Stimulated activated CD8-positive, alpha-beta memory T cell treated with anti-CD3 and anti-CD28 coated beads, Interleukin-7, amount 100 ng/mL, for 48 hours (primary cell): ENCODE data around the gene GMPPA.

Experiments
- DNase-seq, 2 donors: peaks; one replicate each; pipeline ENCODE4 v3.0.0-alpha.2; 2020; ENCODE audit warnings: low read depth in 1 of 2; ENCODE audit errors: extremely low read depth in 1 of 2

GMPPA gene

GRCh38 chr2:219467736-219468075, 31.0 kb upstream of the GMPPA start:
- DNase-seq = no peak

GRCh38 chr2:219468410-219469185, 30.1 kb upstream of the GMPPA start:
- no peak for DNase-seq

GRCh38 chr2:219469186-219469724, 29.4 kb upstream of the GMPPA start:
- DNase-seq = no peak

- DNase-seq = no peak
Observed at GRCh38 chr2:219470429-219470828, 28.3 kb upstream of the GMPPA start.

- no peak for DNase-seq
Observed at GRCh38 chr2:219471476-219472371, 27.0 kb upstream of the GMPPA start.

GRCh38 chr2:219472629-219473187, 26.0 kb upstream of the GMPPA start:
- DNase-seq = no peak

GRCh38 chr2:219473511-219473910, 25.2 kb upstream of the GMPPA start:
- DNase-seq = no peak

GRCh38 chr2:219474285-219475060, 24.2 kb upstream of the GMPPA start:
- no peak for DNase-seq

GRCh38 chr2:219475278-219475677, 23.4 kb upstream of the GMPPA start:
- DNase-seq = no peak

GRCh38 chr2:219475697-219476651, 22.7 kb upstream of the GMPPA start:
- peak; percentile 33 to 36 for DNase-seq

GRCh38 chr2:219476652-219477151, 22.0 kb upstream of the GMPPA start:
- no peak for DNase-seq

GRCh38 chr2:219477179-219477578, 21.5 kb upstream of the GMPPA start:
- DNase-seq = no peak

GRCh38 chr2:219477815-219478214, 20.9 kb upstream of the GMPPA start:
- no peak for DNase-seq

- no peak for DNase-seq
Observed at GRCh38 chr2:219478916-219479315, 19.8 kb upstream of the GMPPA start.

- DNase-seq = no peak
Observed at GRCh38 chr2:219480004-219480403, 18.7 kb upstream of the GMPPA start.

- DNase-seq = no peak
Observed at GRCh38 chr2:219482674-219483405, 15.9 kb upstream of the GMPPA start.

GRCh38 chr2:219483451-219484342, 15.0 kb upstream of the GMPPA start:
- DNase-seq = no peak
